HG03280 (cell line): ENCODE results near the gene EFNA2.

Experiments
- ATAC-seq: cut with Tn5 transposase; IDR thresholded peaks from one replicate; pipeline ENCODE4 v1.9.1; 2021; ENCODE audit warnings: mild to moderate bottlenecking, moderate library complexity; ENCODE audit not compliant: unreplicated experiment

The EFNA2 gene

GRCh38 chr19:1283207-1283916, 2.3 kb upstream of the EFNA2 start:
- no peak for ATAC-seq

GRCh38 chr19:1283917-1284292, 1.8 kb upstream of the EFNA2 start:
- ATAC-seq = no peak

GRCh38 chr19:1284293-1284978, 1.2 kb upstream of the EFNA2 start:
- no peak for ATAC-seq

GRCh38 chr19:1284979-1285736, 515 bp upstream of the EFNA2 start:
- ATAC-seq = no peak

GRCh38 chr19:1286487-1287353, 1.0 kb downstream of the EFNA2 start:
- no peak for ATAC-seq

GRCh38 chr19:1287354-1288225, 1.9 kb downstream of the EFNA2 start:
- no peak for ATAC-seq

GRCh38 chr19:1288226-1288612, 2.5 kb downstream of the EFNA2 start:
- ATAC-seq = no peak

GRCh38 chr19:1288833-1289685, 3.4 kb downstream of the EFNA2 start:
- no peak for ATAC-seq

GRCh38 chr19:1289686-1290025, 4.0 kb downstream of the EFNA2 start:
- ATAC-seq = no peak

GRCh38 chr19:1290196-1290702, 4.6 kb downstream of the EFNA2 start:
- ATAC-seq = no peak

GRCh38 chr19:1290703-1291651, 5.3 kb downstream of the EFNA2 start:
- no peak for ATAC-seq

- ATAC-seq = no peak
These were observed 6.2 kb downstream of the EFNA2 start for GRCh38 chr19:1291761-1292418.

- ATAC-seq = no peak
These were observed 6.9 kb downstream of the EFNA2 start for GRCh38 chr19:1292419-1293151.

- no peak for ATAC-seq
These were observed 8.3 kb downstream of the EFNA2 start for GRCh38 chr19:1293782-1294604.

- ATAC-seq = no peak
These were observed 9.0 kb downstream of the EFNA2 start for GRCh38 chr19:1294688-1295087.
